Measurements from ENCODE around the gene LHX2.

The LHX2 gene

GRCh38 chr9:124079176-124079925, 67.8 kb downstream of the LHX2 start:
- Histone ChIP-seq H3K27ac (ENCODE audit: low read length) (no peak overlapping the region), H3K4me2 (ENCODE audit: low read length) (no peak overlapping the region)
- TF ChIP-seq, protein P1, sequence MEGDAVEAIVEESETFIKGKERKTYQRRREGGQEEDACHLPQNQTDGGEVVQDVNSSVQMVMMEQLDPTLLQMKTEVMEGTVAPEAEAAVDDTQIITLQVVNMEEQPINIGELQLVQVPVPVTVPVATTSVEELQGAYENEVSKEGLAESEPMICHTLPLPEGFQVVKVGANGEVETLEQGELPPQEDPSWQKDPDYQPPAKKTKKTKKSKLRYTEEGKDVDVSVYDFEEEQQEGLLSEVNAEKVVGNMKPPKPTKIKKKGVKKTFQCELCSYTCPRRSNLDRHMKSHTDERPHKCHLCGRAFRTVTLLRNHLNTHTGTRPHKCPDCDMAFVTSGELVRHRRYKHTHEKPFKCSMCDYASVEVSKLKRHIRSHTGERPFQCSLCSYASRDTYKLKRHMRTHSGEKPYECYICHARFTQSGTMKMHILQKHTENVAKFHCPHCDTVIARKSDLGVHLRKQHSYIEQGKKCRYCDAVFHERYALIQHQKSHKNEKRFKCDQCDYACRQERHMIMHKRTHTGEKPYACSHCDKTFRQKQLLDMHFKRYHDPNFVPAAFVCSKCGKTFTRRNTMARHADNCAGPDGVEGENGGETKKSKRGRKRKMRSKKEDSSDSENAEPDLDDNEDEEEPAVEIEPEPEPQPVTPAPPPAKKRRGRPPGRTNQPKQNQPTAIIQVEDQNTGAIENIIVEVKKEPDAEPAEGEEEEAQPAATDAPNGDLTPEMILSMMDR (IDR thresholded peaks at IDR 0.05; ENCODE audit: low read depth, low read length): no peak
- no peak for TF ChIP-seq EZH2phosphoT487 (IDR thresholded peaks at IDR 0.05; ENCODE audit: low read depth)

GRCh38 chr9:124082622-124083021, 71.1 kb downstream of the LHX2 start:
- Histone ChIP-seq H2AFZ (ENCODE audit: low read depth, low read length) (no peak overlapping the region), H3K9me3 (ENCODE audit: insufficient read depth, low read length) (no peaks in the 10 kb centered on the region), H3K9ac (ENCODE audit: low read length) (no peak overlapping the region), H3K36me3 (replicated peaks; ENCODE audit: low read depth, low read length) (no peaks in the 10 kb centered on the region), H3K4me1 (ENCODE audit: low read length) (no peaks in the 10 kb centered on the region), H4K20me1 (ENCODE audit: insufficient read depth, low read length) (no peaks in the 10 kb centered on the region), H3K27ac (ENCODE audit: low read length) (no peak overlapping the region), H3K4me2 (ENCODE audit: low read length) (no peak overlapping the region), H3K79me2 (ENCODE audit: low read length) (no peaks in the 10 kb centered on the region), H3K4me3 (ENCODE audit: low read length) (no peak overlapping the region), H3K27me3 (ENCODE audit: low read depth, low read length) (peaks cover 36% of the 10 kb centered on the region)
- TF ChIP-seq EZH2phosphoT487 (IDR thresholded peaks at IDR 0.05; ENCODE audit: low read depth): no peak
- TF ChIP-seq, protein P1 (IDR thresholded peaks at IDR 0.05; ENCODE audit: low read depth, low read length): no peak

More at GRCh38 chr9:124079176-124079925, 67.8 kb downstream of the LHX2 start:
- Histone ChIP-seq H2AFZ (ENCODE audit: low read depth, low read length) (no peak overlapping the region), H3K36me3 (replicated peaks; ENCODE audit: low read depth, low read length) (no peaks in the 10 kb centered on the region), H4K20me1 (ENCODE audit: insufficient read depth, low read length) (no peaks in the 10 kb centered on the region), H3K4me1 (ENCODE audit: low read length) (no peaks in the 10 kb centered on the region), H3K27me3 (ENCODE audit: low read depth, low read length) (peaks cover 24% of the 10 kb centered on the region), H3K4me3 (ENCODE audit: low read length) (no peak overlapping the region), H3K9me3 (ENCODE audit: insufficient read depth, low read length) (no peaks in the 10 kb centered on the region), H3K79me2 (ENCODE audit: low read length) (no peaks in the 10 kb centered on the region), H3K9ac (ENCODE audit: low read length) (no peak overlapping the region)

Data from OCI-LY3 (cell line).